Hepatocyte (in vitro differentiated cells): ENCODE results near the gene HERC4.

Source experiments
- CTCF ChIP-seq: fragments of 200-600 bp; sonication (generic); IDR thresholded peaks from 2 replicates; pipeline ENCODE4 v1.5.1; 2016; ENCODE audit warnings: antibody characterized with exemption, mild to moderate bottlenecking; ENCODE audit not compliant: poor library complexity
- EZH2 ChIP-seq: fragments of 200-600 bp; sonication (generic); IDR thresholded peaks from 2 replicates; pipeline ENCODE4 v1.6.1; 2016; ENCODE audit warnings: antibody characterized with exemption, mild to moderate bottlenecking, borderline replicate concordance
- EZH2phosphoT487 ChIP-seq: fragments of 200-600 bp; sonication (generic); IDR thresholded peaks from one replicate; pipeline ENCODE4 v1.6.1; 2018; ENCODE audit warnings: antibody characterized with exemption, mild to moderate bottlenecking, low read depth, moderate library complexity; ENCODE audit not compliant: unreplicated experiment, severe bottlenecking

- no peak for TF ChIP-seq CTCF
- no peak for TF ChIP-seq EZH2phosphoT487
- TF ChIP-seq EZH2 = no peak
These were observed 151.5 kb downstream of the HERC4 start for GRCh38 chr10:67923551-67923950.
